GM23248 (cell line): ENCODE measurements around the gene ELAVL2.

Experiments used
- EZH2 ChIP-seq: fragments of 200-600 bp; sonication (generic); IDR thresholded peaks from 2 replicates; pipeline ENCODE4 v1.6.1; 2018; ENCODE audit warnings: antibody characterized with exemption, mild to moderate bottlenecking; ENCODE audit not compliant: insufficient read depth, poor library complexity, severe bottlenecking
- EZH2phosphoT487 ChIP-seq: fragments of 200-600 bp; sonication (generic); IDR thresholded peaks from 2 replicates; pipeline ENCODE4 v1.6.1; 2018; ENCODE audit warnings: antibody characterized with exemption, moderate library complexity, mild to moderate bottlenecking, low read depth; ENCODE audit not compliant: insufficient read depth

DNA sequence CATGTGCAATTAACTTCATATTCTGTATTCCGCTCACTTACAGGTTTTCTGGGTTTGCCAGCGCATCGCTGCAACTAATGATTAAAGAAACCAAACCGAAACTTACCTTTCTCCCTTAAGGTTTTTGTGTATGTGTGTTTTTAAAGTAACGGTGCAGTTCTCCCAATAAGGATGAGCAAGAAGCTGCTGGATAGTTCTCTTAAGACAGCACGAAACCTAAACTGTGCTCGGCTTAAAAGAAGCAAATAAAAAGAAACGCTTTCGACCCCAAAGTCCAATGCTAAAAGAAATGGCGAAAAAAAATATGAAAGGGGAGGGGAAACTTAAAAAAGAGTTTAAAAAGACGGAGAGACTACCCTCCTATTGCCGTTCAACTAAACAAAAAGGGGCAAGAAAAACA lies 340 bp downstream of the ELAVL2 start:
- no peak for TF ChIP-seq EZH2
- TF ChIP-seq EZH2phosphoT487 = no peak
